Adrenal gland (tissue), 12 donors: ENCODE results near the gene PSORS1C1. TPM values are rescaled to one million over a fixed set of nuclear protein-coding genes. Genes with fewer than 3 reads are reported as not detected.

Experiments used
- DNase-seq, 7 donors: peaks; one replicate each; pipeline ENCODE4 v3.0.0-alpha.2; 2019 to 2020
- H3K27ac ChIP-seq, 5 donors: fragments of 200-600 bp; sonication (generic) in 4 of 5; 1 replicate in 3 of 5; 2 replicates in 2 of 5; pipeline versions ENCODE4 v1.5.1 to v1.8.0; 2016 to 2020; ENCODE audit warnings: mild to moderate bottlenecking in 1 of 5
- H3K27me3 ChIP-seq: fragments of 200-600 bp; 2 replicates; pipeline ENCODE4 v1.8.0; 2021
- H3K36me3 ChIP-seq, 2 donors: fragments of 200-600 bp; replicated peaks in 1 of 2; 1 replicate in 1 of 2; 2 replicates in 1 of 2; pipeline versions ENCODE4 v1.5.1 to v1.8.0; 2018 to 2022
- H3K4me1 ChIP-seq, 2 donors: fragments of 200-600 bp; replicated peaks in 1 of 2; 1 replicate in 1 of 2; 2 replicates in 1 of 2; pipeline versions ENCODE4 v1.5.1 to v1.8.0; 2018 to 2021
- H3K4me3 ChIP-seq, 4 donors: fragments of 200-600 bp; sonication (generic) in 3 of 4; one replicate each; pipeline ENCODE4 v1.5.1; 2016 to 2018
- H3K9me3 ChIP-seq, 3 donors: fragments of 200-600 bp; sonication (generic) in 1 of 3; replicated peaks in 1 of 3; 1 replicate in 2 of 3; 2 replicates in 1 of 3; pipeline versions ENCODE4 v1.5.1 to v1.8.0; 2016 to 2021
- CTCF ChIP-seq, 6 experiments: fragments of 450-650 bp in 4 of 6; fragments of 200-600 bp in 2 of 6; sonication (generic) in 1 of 6; IDR thresholded peaks; 1 replicate in 5 of 6; 2 replicates in 1 of 6; pipeline versions ENCODE4 v1.5.1 to v1.8.0; 2016 to 2021; ENCODE audit warnings: antibody characterized with exemption in 6 of 6, mild to moderate bottlenecking in 2 of 6, moderate library complexity in 1 of 6
- POLR2A ChIP-seq, 2 donors: fragments of 450-650 bp; IDR thresholded peaks; one replicate each; pipeline ENCODE4 v1.6.1; 2017; ENCODE audit warnings: antibody characterized with exemption in 2 of 2, mild to moderate bottlenecking in 2 of 2, moderate library complexity in 1 of 2
- WGBS, 4 donors: extraction: QIAGEN DNeasy Blood & Tissue Kit in 2 of 4; methylation state at CpG; one replicate each; pipeline versions ENCODE4 v1.1.5 to v1.1.7; 2013 to 2017; 5-methylcytosine and 5-hydroxymethylcytosine counted together
- intact Hi-C, 2 donors: fragments of 100-400 bp; cut with DNase I; formaldehyde crosslinking; loops; one replicate each; pipeline versions ENCODE4 v1.14.1 to v1.15.0; 2022 to 2023
- polyA plus RNA-seq, 3 donors: library from polyadenylated mRNA; stranded (reverse); fragments of 200-250 nt in 2 of 3; fragments of 350-450 nt in 1 of 3; fragmentation: Illumina TruSeq in 1 of 3; extraction: RNeasy Lipid Tissue Mini Kit (QIAGEN cat#74804) in 1 of 3; gene quantifications; one replicate each; pipeline ENCODE4 v1.2.3, GENCODE V29; 2013 to 2014
- total RNA-seq, 9 donors: library from RNA; depleted of rRNA in 4 of 9; stranded (reverse); fragments of >200 nt in 4 of 9; fragments of 120-200 nt in 1 of 9; fragmentation: NEBNext Ultra II Directional in 1 of 9; extraction: Animal tissue kit (Norgen Biotek cat#: 25700) in 1 of 9; gene quantifications; one replicate each; pipeline versions ENCODE4 v1.1.0 to v1.2.4, GENCODE V29; 2013 to 2023
- donor health status: healthy with polysubstance abuse.
- donor health status: Bipolar disorder and iron deficiency.
- donor health status: DM: yes; HTN: yes; CAD: no.
- donor health status: DM: no; HTN: no; CAD: no.
- donor health status: DM: no; HTN: no; CAD: no.
- donor health status: DM: yes; HTN: yes; CAD: no.

PSORS1C1 gene
- total and polyA plus RNA-seq, 12 donors = 0.06 to 5.1 (median 0.61) TPM

DNA sequence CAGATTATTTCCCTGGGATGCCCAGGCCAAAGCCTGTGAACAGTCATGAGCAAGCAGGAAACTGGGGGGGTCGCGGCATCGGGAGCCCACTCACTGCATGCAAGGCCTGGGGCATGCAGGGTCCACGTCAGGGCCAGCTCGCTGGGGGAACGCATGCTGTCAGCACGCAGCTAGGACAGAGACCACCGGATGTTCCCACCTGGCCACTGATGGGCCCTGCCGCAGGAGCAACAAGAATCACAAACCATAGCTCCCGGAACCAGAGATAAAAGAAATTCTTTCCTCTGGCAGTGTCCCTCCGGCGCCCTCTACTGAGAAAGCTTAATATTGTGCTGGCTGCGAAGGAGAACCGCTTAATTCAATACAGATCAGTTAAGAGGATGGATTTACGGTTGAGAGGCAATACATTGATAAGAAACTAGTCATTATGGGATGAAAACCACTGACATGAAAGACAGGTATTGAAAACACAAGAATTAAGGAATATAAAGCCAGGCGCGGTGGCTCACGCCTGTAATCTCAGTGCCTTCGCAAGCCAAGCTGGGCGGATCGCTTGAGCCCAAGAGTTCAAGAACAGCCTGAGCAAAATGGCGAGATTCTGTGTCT, 34.8 kb upstream of the PSORS1C1 start:
- no peaks in the 10 kb centered on the region for H3K27me3 ChIP-seq
- H3K36me3 ChIP-seq = no peaks in the 10 kb centered on the region
- intact Hi-C loops = loop anchor here (5.0 kb wide), 3 partner anchors 157 to 252 kb away; no protein-coding TSS in a partner anchor
- H3K4me3 ChIP-seq = peak overlapping the region in 1 of 4 donors; percentile 28
- no peaks in the 10 kb centered on the region for H3K9me3 ChIP-seq
- 21 to 32% (median 24%) methylated on average over 16 to 22 of the region's 22 CpGs for WGBS, 4 donors
- H3K27ac ChIP-seq = no peak overlapping the region
- DNase-seq = peak; percentile 49 to 89 (median 72)
- H3K4me1 ChIP-seq = peaks cover 0 to 3% of the 10 kb centered on the region in 2 donors
- TF ChIP-seq CTCF (IDR thresholded peaks at IDR 0.05) (peak; percentile 68 to 81 (median 78)), POLR2A (IDR thresholded peaks at IDR 0.05) (no peak)

GRCh38 chr6:31081872-31082271, 32.7 kb upstream of the PSORS1C1 start:
- intact Hi-C loops = loop anchor here in 1 of 2 donors (5.0 kb wide), 1 partner anchor 255 kb away; no protein-coding TSS in a partner anchor

GRCh38 chr6:31083742-31084354, 30.8 kb upstream of the PSORS1C1 start:
- no peak overlapping the region for H3K4me3 ChIP-seq
- DNase-seq = peak in 4 of 7 donors; percentile 26 to 43 (median 34)
- no peaks in the 10 kb centered on the region for H3K27me3 ChIP-seq
- no peak overlapping the region for H3K27ac ChIP-seq
- intact Hi-C loops = loop anchor here in 1 of 2 donors (5.0 kb wide), 1 partner anchor 257 kb away; no protein-coding TSS in a partner anchor
- TF ChIP-seq POLR2A (IDR thresholded peaks at IDR 0.05) (no peak), CTCF (IDR thresholded peaks at IDR 0.05) (peak in 2 of 6 experiments; percentile 15 to 29)
- H3K36me3 ChIP-seq = no peaks in the 10 kb centered on the region
- 34 to 53% (median 51%) methylated on average over 7 to 8 of the region's 8 CpGs for WGBS, 4 donors
- H3K4me1 ChIP-seq = peaks cover 0 to 3% of the 10 kb centered on the region in 2 donors
- no peaks in the 10 kb centered on the region for H3K9me3 ChIP-seq

More at GRCh38 chr6:31081872-31082271, 32.7 kb upstream of the PSORS1C1 start:
- Histone ChIP-seq H3K4me3 (no peak overlapping the region), H3K9me3 (no peaks in the 10 kb centered on the region), H3K27me3 (no peaks in the 10 kb centered on the region), H3K4me1 (peaks cover 0 to 3% of the 10 kb centered on the region in 2 donors), H3K27ac (no peak overlapping the region), H3K36me3 (no peaks in the 10 kb centered on the region)
- DNase-seq = no peak
- TF ChIP-seq CTCF (IDR thresholded peaks at IDR 0.05) (no peak), POLR2A (IDR thresholded peaks at IDR 0.05) (no peak)
- 74 to 95% (median 83%) methylated on average over 6 of the region's 6 CpGs for WGBS, 4 donors

DNA sequence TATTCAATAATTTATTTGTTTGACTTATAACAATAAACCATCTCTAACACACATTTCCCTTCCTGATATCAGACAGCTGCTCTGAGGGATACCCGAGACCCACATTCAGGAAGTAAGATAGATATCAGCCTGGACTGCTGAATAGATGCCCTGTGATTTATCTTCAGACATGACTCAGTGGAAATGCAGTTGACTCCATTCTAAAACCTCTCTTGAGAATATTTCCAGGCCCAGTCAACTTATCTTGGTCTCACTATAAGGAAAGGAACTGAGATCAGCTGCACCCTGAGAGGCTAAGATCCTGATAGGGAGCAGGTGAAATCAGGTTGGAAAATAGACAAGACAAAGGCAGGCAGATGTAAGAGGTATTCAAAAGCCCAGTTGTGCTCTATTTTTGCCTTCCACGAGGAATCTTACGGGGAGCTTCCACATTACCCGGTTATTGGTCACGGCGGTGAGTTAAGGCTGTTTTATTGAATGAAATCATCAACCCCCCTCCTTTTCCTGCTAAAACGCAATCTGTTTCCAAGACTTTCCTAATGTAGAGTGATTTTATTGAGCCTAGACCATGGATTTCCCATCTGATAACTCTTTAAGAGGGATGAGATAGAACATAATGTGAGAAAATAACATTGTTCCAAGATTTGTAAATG, 27.7 kb upstream of the PSORS1C1 start:
- H3K36me3 ChIP-seq = no peaks in the 10 kb centered on the region
- intact Hi-C loops = no loop called here
- 31 to 34% (median 34%) methylated on average over 7 of the region's 7 CpGs for WGBS, 4 donors

More for the DNA sequence above, 27.7 kb upstream of the PSORS1C1 start:
- no peak for TF ChIP-seq POLR2A (IDR thresholded peaks at IDR 0.05)
- Histone ChIP-seq H3K9me3 (no peaks in the 10 kb centered on the region), H3K27me3 (no peaks in the 10 kb centered on the region), H3K4me1 (no peaks in the 10 kb centered on the region), H3K4me3 (no peak overlapping the region), H3K27ac (peak overlapping the region in 1 of 5 donors; percentile 66)
- DNase-seq = no peak
